Fibroblast of mammary gland (primary cell): ENCODE data around the gene DOP1A.

Source experiments
- DNase-seq: peaks from one replicate; pipeline ENCODE4 v3.0.0-alpha.2; 2010; ENCODE audit warnings: low read depth
- H3K4me3 ChIP-seq: 2 replicates; pipeline ENCODE4 v1.5.1; 2011; ENCODE audit warnings: low read depth, mild to moderate bottlenecking, low read length, moderate library complexity; ENCODE audit not compliant: control insufficient read depth
- TF ChIP-seq, protein P1 (sequence below): conservative IDR thresholded peaks from 2 replicates; pipeline ENCODE4 v1.5.1; 2011; ENCODE audit warnings: low read depth, low read length, inconsistent platforms; ENCODE audit not compliant: control insufficient read depth, insufficient read depth

Gene DOP1A

DNA sequence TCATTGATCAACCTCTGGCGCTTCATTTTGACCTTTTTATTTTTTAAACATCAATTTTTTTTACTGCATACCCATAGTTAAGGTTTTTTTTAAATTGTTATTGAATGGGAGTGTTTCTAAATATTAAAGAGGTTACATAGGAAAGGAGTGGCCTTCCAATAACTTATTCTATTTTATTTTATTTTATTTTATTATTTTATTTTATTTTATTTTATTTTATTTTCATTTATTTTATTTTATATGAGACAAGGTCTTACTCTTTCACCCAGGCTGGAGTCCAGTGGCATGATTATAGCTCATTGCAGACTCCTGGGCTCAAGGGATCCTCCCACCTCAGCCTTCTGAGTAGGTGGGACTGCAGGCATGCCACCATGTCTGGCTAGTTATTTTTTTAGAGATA lies 30.2 kb downstream of the DOP1A start:
- no peak overlapping the region for H3K4me3 ChIP-seq
- no peak for DNase-seq
- TF ChIP-seq, protein P1, sequence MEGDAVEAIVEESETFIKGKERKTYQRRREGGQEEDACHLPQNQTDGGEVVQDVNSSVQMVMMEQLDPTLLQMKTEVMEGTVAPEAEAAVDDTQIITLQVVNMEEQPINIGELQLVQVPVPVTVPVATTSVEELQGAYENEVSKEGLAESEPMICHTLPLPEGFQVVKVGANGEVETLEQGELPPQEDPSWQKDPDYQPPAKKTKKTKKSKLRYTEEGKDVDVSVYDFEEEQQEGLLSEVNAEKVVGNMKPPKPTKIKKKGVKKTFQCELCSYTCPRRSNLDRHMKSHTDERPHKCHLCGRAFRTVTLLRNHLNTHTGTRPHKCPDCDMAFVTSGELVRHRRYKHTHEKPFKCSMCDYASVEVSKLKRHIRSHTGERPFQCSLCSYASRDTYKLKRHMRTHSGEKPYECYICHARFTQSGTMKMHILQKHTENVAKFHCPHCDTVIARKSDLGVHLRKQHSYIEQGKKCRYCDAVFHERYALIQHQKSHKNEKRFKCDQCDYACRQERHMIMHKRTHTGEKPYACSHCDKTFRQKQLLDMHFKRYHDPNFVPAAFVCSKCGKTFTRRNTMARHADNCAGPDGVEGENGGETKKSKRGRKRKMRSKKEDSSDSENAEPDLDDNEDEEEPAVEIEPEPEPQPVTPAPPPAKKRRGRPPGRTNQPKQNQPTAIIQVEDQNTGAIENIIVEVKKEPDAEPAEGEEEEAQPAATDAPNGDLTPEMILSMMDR: no peak

DNA sequence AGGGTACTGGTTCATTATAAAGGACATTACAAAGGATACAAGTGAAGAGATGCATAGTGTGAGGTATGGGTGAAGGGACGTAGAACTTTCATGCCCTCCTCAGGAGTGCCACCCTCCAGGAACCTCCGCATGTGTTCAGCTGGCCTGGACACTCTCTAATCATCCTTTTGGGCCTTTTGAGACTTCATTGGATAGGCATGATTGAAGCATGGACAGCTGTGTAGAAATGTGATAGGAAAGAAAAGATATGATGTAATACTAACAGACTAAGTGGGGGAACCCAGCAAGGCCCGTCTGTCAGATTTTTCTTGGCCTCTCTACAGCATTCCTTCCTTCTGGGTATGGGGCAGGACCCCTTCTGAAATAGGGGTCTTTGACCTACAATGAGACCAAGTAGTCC lies 31.1 kb downstream of the DOP1A start:
- DNase-seq: no peak
- TF ChIP-seq, protein P1: no peak
- no peak overlapping the region for H3K4me3 ChIP-seq

- H3K4me3 ChIP-seq: no peak overlapping the region
- TF ChIP-seq, protein P1: no peak
- DNase-seq: peak; percentile 10
These were observed 40.9 kb downstream of the DOP1A start for GRCh38 chr6:83108378-83108777.

DNA sequence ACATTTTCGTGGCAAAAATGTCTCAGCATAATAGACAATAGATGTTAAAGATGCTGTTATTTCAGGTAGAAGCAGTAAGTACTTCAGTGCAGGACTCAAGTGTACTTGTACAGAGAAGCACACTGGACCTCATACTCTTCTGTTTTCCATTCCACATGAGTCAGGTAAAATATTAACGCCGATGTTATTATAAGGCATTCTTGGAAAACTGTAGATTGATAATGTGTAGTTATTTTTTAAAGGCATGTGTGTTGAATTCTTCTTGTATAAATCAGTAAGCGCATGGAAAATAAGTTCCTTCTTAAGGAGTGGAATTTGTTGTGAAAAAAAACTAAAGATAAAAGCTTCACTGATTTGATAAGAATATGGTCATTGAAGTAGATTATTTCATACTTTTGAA lies 45.8 kb downstream of the DOP1A start:
- no peak overlapping the region for H3K4me3 ChIP-seq
- TF ChIP-seq, protein P1: no peak
- no peak for DNase-seq

DNA sequence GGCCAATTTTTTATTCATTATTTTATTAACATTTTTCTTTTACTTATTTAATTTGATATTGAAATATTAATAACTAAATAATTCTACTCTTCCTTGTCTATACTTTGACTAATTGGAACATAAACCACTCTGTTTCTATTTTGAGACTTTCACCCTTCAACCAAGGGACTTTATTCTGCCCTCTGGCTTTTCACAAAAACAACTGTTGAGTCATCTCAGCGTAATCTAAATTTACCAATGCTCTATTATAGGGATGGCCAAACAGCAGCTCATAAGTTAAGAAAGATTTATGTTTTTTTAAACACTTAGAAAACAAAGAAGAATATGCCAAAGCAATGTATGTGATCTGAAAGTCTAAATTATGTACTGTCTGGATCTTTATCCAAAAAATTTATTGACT lies 46.7 kb downstream of the DOP1A start:
- TF ChIP-seq, protein P1: no peak
- DNase-seq: peak; percentile 12

DNA sequence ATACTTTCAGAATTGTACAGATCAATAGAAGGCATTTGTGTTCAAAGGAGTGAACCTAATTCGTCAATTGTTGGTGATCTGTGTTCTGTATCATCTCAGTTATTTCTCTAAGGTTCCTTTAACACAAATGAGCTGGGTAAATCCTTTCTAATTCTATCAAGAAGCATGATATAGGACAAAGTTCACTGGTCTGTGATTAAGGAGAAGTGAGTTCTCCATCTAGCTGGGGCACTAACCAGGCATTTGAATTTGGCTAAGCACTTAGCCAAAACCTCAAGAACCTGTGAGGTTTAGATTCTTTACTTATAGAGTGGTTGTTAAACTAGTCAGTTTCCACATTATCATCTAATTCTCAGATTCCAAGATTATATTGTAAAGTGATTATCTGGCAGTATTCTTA lies 50.3 kb downstream of the DOP1A start:
- no peak overlapping the region for H3K4me3 ChIP-seq
- TF ChIP-seq, protein P1: no peak
- no peak for DNase-seq

More for the DNA sequence above, 46.7 kb downstream of the DOP1A start:
- H3K4me3 ChIP-seq: no peak overlapping the region

- no peak overlapping the region for H3K4me3 ChIP-seq
- TF ChIP-seq, protein P1: no peak
- DNase-seq: no peak
These were observed 52.4 kb downstream of the DOP1A start for GRCh38 chr6:83119742-83120300.
